HG02759 (cell line): ENCODE measurements around the gene ACTN2.
"Not testable (repeated sequence)": the region's sequence is repeated elsewhere in the genome, so short reads cannot be mapped to it uniquely, and the experiment has no call there.

Experiments used
- ATAC-seq: cut with Tn5 transposase; IDR thresholded peaks from one replicate; pipeline ENCODE4 v1.9.1; 2021; ENCODE audit warnings: mild to moderate bottlenecking, moderate library complexity; ENCODE audit not compliant: unreplicated experiment

Gene ACTN2

DNA sequence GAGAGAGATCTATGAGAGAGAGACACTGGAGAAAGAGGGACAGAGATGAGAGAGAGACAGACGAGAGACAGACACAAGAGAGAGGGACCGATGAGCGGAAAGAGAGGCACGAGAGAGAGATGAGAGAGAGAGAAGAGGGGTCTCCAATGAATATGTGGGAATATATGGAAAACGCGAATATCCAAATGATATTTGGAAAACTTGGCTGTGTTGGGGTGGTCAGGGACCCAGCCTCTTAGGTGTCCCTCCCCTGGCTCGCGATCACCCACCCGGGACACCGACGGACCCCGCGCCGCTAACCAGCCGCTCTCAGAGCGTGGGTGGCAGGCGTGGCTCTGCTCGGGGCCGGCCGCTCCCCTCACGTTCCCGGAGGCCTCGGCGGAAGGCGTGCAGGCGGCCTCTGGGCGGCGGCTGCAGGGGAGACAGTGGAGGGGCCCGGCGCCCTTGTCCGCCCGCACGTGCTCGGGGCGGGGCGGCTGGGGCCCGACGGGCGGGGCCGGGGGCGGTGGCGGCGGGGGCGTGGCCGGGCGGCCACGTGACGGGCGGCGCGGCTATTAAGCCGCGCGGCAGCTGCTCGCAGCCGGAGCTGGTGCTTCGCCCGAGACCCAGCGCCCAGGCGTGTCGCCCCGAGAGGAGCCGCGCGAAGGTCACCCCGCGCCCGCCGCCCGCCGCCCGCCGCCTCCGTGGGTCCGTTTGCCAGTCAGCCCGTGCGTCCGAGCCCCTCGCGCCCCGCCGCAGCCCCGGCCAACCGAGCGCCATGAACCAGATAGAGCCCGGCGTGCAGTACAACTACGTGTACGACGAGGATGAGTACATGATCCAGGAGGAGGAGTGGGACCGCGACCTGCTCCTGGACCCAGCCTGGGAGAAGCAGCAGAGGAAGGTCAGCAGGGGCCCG is at the start of gene ACTN2:
Gene ACTN2, plus strand, starts transcription at position 583 of the 898 bp plus-strand sequence. Its CDS starts 175 bp downstream, at position 758.
- ATAC-seq: peak; percentile 93

DNA sequence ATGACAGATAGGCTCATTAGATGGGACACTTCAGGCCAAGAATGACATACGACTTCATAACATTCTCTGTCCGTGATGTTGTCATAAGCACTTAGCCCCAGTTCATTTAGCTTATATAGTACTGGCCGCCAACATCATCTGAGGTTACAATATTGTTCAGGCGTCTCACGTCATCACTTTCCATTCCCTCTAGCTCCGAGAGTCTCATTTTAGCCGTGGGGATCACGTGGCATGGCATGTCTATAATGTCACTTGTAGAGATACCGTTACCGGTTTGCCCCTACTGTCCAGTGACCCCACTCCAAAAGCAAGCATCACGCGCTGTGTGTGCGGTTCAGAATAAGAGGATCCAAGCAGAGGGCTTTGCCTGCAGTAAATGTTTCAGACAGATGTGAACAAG is 47.4 kb upstream of the ACTN2 start:
- ATAC-seq: no peak

DNA sequence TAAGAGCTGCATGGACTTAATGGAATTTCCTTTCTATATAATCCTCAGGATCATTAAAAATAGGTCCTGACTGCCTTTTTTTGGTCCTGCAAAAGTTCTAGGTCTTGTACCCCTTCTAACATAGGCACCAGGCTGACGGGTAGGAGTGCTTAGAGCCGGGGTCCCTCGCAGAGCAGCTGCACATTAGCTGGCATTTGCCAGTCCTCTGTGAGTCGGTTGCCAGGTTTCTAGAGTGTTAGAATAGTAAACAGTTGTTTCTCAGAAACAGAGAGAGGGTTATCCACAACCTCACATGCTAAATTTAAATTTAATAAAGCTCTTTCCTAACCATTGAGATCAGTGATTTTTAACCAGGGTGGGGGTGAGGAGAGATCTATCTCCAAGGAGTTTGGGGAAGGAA is 46.6 kb upstream of the ACTN2 start:
- ATAC-seq: no peak

DNA sequence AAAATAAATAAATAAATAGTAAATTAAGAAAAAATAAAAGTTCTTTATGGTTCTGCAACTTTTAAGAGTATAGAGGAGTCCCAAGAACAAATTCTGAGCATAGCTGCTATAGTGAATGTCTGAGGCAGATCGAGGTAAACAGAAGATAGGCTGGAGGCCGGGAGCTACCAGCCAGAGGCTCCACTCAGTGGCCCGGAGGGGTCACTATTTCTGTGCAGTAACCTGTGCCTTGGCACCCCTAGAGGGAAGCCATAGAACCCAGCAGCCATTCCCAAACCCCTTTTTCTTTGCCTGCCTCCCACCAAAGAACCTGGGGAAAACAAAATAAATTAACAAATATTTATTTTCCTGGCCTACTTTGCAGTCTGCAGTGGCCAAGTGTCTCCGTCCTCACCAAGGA is 43.5 kb upstream of the ACTN2 start:
- no peak for ATAC-seq

DNA sequence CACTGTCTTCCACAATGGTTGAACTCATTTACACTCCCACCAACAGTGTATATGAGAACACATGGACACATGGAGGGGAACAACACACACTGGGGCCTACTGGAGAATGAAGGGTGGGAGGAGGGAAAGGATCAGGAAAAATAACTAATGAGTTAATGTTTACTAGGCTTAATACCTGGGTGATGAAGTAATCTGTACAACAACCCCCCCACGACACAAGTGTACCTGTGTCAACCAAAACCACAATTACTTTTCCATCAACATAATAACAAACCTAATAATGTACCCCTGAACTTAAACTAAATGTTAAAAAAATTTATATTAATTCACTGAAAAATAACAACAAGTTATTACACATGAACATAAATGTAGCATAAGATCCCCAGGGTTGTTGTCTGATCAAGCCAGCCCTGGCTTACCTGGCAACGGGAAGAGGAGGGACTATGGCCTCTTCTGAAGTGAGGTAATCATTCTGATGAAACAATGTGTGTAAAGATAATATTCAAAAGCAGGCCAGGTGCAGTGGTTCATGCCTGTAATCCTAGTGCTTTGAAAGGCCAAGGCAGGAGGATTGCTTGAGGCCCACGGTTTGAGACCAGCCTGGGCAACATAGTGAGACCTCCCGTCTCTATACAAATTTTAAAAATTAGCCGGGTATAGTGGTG is 41.2 kb upstream of the ACTN2 start:
- no peak for ATAC-seq

DNA sequence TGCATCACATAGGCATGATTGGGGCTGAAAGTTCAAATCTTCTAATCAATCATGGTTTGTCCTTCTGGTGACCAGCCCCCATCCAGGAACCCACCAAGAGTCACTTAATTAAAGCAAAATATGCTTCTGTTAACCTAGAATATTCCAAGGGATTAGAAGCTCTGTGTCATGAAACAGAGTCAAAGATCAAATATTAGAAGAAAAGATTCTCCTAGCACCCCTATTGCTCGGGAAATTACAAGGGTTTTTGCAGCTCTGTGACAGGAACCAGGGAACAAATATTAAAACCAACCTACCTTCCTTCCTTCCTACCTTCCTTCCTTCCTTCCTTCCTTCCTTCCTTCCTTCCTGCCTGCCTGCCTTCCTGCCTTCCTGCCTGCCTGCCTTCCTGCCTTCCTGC is 31.8 kb upstream of the ACTN2 start:
- no peak for ATAC-seq

DNA sequence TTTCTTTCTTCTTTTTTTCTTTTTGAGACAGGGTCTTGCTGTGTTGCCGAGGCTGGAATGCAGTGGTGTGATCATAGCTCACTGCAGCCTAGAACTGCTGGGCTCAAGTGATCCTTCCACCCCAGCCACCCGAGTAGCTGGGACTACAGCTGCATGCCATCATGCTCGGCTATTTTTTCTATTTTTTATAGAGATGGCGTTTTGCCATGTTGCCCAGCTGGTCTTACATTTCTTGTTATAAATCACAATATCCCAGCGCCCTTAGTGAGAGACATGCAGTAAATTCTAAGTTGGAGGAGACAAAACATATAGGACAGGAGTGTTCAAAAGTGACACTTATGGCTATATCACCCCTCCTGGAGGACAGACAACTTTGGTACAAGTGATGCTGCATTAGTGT is 31.3 kb upstream of the ACTN2 start:
- no peak for ATAC-seq

DNA sequence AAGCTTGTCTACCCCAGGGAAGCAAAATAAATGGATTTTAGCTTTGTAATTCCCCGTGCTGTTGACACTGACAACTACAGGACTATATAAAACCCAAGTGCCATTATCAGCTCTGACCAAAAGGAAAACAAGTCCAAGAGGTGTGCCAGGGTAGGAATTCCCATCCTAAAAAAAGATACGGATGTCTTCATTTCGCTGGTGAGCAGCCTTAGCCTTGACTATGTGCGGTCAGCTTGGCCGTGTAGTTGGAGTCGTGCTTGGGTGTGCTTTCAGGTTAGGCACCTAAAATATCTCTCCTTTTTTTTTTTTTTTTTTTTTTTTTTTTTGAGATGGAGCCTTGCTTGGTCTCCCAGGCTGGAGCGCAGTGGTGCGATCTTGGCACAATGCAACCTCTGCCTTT is 28.9 kb upstream of the ACTN2 start:
- ATAC-seq: no peak

DNA sequence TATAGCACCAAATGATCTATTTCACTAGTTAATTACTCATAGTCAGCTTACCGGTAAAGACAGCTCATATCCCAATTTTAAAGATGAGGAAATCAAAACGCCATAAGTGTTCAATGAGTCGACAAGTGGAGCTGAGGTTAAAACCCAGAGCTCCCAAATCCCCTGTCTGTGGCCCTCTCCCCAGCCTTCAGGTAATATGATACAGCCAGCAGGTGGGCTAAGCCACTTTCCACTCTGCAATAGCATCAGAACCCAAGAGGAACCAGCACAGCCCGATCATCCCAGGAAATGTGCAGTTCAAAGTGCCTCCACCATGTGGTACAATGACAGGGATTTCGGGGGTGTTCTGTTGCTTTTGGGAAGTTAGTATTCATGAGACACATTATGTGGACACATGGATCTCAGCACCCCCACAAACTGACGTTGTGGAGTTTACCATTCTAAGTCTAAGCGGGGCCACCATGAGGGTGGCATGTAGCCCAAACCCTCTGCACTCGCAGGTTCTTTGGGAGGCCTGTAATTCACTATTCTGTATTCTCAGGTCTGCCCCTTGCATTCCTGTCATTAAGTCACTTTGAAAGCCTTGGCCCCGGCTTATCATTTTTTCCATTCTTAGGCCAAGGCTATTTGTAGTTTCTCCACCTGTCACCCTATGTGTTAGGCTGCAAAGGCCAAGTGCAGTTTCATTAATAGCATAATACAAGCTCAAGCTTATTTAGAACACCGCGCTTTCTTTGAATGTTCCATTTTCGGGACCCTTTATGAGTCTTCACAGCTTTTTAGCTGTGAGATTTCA is 26.3 kb upstream of the ACTN2 start:
- ATAC-seq: no peak

DNA sequence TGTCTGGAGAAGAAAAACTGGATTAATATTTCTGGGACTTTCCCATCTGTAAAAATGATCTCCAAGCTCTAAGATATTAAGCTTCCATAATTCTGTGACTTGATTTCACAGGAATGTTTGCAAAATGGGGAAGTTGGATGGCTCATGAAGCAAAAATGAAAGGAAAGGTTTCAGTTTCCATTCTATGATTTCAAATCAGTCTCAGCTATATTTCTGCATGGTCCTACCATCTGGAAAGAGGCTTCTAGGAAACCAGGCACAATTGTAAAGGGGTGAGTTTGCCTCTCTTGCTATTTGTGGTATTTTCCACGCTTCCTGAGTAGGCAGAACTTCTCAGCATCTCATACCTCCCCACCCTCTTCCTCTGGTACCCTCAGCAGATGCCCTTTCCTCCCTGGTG is 22.4 kb upstream of the ACTN2 start:
- no peak for ATAC-seq

DNA sequence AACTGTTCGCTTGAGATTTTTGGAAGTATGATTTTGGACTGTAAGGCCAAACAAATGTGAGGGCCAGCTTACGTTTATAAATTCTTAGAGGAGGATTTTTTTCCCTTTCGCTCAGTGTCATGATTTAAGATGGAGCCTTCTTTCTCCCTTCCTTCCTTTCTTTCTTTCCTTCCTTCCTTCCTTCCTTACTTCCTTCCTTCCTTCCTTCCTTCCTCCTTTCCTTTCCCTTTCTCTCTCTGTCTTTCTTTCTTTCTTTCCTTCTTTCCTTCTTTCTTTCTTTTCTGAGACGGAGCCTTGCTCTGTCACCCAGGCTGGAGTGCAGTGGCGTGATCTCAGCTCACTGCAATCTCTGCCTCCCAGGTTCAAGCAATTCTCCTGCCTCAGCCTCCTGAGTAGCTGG is 17.4 kb upstream of the ACTN2 start:
- ATAC-seq: not testable (repeated sequence)

DNA sequence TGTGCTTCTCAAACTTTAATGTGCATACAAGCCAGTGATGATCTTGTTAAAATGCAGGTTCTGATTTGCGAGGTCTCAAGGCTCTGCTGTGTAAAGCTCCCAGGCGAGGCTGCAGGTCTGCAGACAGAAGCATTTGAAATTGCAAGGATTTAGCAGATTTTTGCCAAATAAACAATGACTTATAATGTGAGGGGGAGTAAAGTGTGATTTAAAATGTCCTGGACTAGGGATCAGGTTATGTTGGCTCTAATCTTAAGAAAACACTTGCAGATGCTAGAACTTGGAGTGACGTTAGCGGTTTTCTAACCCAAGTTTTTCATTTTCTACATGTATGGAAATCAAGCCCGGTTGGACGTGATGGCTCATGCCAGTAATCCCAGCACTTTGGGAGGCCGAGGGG is 16.2 kb upstream of the ACTN2 start:
- ATAC-seq: no peak

DNA sequence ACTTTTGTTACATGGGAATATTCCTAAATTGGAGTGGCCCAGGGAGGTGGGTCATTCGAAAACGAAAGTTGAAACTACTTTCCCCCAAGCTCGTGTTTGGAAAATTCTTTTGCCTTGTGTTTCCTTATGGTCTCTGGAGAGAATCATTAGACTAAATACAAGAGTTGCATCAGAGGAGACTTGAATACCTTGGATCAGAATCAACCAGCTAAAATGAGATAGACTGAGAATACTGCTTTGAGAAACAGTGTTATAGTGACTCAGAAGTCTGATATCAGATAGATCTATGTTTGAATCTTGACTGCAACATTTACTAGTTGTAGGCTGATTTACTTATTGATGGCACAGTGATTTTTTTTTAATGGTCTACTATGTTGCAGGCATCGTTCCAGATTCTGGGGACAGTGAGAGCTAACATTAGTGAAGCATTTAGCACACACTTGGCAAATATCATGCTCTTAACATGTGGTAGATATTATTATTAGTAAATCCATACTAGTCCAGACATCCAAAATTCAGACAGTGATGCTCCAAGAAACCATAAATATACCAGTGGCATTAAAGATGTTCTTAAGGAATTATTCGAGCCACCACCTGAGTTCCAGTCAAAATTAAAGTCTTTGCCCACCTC is 12.9 kb upstream of the ACTN2 start:
- ATAC-seq: no peak

DNA sequence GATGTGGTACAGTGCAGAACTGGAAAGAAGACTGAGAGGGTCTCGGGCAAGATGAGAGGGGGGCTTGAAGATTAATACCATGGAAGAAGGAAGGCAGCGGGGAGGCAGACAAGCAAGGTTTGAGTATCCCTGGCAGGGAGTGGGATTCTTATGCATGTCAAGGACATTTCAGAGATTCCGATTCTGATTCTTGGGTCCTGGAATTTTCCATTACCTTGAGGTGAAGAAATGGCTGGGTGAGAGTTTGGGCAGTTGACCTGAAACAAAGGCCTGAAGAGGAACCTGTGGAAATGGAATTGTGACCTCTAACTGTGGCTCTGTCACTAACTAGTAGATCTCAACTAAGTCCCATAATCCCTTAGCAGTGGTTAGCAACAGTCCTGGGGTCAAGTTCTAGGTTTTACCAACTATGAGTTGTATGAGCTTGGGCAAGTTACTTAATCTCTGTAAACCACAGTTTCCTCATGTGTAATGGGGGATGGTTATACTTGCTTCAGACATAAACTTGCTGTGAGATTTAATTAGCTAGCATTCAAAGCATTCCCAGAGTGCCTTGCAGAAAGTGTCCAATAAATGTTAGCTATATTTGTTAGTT is 8.6 kb upstream of the ACTN2 start:
- ATAC-seq: no peak

DNA sequence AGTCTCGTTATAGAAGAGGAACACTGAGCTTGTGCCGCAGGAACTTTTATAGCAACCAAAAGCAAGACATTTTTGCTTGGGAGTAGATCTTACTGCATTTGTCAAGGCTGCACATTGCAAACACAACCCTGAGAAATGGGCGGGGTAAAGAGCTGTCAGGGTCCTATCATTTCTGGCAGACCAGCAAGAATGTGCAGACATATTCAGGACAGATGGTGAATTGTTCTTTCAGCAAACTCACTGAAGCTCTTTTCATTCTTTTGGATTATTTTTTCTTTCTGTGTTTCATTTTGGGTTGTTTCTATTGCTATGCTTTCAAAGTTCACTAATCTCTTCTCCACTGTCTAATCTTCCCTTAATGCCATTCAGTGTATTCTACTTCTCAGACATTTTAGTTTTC is 5.1 kb upstream of the ACTN2 start:
- ATAC-seq: no peak

DNA sequence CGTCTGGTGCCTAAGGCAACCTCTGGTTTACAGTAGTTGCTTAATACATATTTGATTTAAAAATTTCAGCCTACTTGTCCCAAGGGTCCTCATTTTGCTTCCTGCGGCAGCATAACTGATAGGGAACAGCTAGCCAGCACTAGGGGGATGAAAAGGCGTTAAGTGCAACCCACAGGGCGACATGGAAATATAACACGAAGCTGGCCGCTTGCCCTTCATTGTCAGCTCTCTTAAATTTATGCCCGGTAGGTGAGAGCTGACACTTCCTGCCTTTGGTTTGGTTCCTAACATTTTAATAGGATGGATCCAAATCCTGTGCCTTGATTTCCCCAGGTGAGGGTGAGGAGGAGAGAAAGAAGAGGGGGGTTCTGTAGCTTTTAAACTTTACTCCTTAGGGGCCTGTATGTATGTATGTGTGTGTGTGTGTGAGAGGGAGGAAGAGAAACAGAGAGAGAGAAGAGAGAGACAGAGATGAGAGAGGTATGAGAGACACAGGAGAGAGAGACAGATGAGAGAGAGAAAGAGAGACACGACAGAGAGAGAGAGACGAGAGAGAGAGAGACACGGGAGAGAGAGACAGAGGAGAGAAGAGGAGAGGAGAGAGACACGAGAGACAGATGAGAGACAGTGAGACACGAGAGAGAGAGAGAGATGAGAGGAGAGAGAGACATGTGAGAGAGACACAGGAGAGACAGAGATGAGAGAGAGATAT is 938 bp upstream of the ACTN2 start:
- no peak for ATAC-seq

DNA sequence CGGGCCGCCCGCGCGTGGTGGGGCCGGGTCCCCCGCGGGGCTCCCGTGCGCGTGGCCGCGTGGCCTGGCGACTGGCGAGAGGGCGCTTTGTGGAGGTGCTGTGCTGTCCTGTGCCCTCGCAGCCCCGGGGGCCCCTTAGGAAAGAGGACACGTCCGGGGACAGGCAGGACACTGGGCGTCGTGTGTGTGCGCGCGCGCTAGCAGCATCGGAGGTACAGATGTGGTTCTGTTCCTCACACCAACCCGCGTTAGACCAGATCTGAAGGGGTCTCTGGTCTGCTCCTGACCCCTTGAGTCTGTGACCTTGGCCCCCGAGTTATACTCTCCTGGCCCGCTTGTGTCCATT is 489 bp downstream of the ACTN2 start:
- ATAC-seq: no peak

DNA sequence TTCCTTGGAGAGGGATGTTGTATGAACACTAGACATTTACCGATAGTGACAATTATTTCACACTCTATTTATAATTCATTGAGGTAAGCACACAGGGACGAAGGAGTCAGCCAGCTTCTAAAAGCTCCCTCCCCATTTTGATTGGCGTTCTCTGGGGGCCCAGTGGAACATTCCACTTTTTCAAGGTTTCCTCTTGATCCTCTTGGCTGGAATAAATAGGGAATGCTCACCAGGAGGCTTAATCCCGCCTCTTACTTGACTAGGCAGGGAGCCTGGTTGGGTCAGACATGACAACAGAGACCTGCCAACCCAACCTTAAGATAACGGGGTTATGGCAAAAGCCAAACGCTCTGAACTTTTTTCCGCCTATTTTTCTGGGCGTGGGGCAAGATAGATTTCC is 974 bp downstream of the ACTN2 start:
- no peak for ATAC-seq

DNA sequence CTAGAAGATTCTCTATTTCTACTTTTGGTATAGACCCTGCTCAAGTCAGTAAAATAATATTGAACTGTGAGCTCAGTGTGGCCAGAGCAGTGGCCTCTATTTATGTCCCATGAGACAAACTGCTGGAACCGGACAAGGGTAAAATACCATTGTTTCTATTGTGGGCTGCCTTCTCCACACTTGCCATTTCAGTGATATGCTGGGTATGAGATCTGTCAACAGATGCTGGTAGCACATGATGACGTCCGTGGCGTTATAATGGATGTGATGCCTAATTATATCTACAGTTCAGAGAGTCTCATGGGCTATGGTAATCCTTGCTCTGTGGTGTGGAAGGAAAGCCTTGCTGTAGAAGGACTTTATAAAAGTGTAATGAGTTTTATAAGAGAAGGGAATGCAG is 2.4 kb downstream of the ACTN2 start:
- ATAC-seq: no peak
